NCI-H2107 treated with DMSO at 0.1 percent for 48 hours (cell line): ENCODE data around the gene OXSM.

ENCODE experiments used
- DNase-seq: peaks from one replicate; lab custom pipeline; 2025; ENCODE audit not compliant: unreplicated experiment; lab: John Stamatoyannopoulos, UW

Gene OXSM

DNA sequence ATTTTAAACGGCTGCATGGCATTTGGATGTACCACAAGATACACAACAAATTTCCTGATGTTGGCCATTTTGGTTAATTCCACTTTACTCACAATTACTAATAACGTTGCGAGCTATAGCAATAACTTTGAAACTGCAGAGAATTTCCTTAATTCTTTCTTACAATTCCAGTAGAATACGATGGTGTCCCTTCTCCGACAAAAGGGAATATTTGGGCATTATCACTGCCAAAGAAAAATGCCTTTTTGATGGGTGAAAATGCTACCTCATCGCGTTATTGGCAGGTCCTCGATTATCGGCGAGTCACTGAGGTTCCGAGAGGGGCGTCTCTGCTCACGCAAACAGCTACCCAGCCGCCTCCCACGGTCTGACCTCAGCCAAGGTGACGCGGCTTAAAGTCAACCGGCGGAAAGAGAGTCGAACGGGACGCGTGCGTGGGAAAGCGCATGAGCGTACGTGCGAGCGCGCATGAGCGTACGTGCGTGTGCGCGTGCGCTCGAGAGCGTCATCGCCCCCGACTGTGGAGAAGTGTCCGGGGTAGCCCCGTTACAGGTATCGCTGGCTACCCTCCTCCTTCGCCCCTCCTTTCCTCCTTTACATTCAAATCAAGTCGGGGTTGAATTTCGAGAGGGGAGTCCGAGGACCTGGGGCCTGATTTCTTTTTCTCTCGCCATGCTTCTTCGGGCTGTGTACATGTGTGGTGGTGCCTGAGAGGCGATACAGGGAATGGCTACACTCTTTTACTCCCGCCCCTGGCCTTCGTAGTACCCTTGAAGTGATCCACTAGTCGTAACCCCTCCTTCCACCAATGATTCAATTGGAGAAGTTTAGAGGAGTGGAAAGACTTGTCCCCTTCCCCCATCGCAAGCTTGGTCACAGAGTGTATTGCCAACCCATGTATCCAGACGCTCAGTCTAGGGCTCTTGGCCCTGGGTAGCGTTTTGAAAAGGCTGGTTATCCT is at the start of gene OXSM:
OXSM (plus strand) TSS at position 495 of the 961 bp plus-strand sequence. CDS start 931 bp downstream, outside the sequence.
- DNase-seq: peak; percentile 20

DNA sequence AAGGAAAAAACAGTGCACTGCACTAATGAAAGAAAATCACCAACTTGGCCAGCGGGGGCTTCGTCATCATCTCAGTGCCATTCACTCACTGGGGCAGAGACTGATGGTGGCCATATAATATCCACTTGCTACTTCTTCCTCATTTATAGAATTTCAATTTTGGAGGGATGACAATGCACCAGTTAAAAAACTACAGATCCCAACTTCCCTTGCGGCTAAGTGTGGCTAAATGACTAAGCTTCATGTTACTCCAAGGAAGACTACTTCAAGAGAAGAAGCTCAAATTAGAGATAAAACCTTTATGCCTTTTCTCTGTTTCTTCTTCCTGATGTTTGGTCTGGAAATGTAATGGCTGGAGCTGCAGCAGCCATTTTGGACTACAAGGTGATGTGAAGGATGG is 45.4 kb upstream of the OXSM start:
- DNase-seq: no peak

DNA sequence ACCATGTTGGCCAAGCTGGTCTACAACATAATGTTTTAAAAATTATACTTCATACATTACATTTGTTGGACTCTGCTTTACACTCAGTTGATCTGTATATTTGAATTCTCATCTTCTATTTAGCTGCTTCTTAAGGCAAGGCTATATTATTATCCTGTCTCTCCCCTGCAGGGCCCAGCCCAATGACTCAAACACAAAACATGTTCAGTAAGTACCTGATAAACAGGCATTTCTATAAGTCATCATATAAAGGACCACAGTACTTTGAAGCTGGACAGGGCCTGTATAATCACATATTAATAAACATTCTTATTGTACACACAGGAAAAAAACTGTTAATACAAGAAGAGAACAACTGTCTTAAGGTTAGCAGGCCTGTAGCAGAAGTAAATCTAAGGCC is 42.9 kb upstream of the OXSM start:
- no peak for DNase-seq

DNA sequence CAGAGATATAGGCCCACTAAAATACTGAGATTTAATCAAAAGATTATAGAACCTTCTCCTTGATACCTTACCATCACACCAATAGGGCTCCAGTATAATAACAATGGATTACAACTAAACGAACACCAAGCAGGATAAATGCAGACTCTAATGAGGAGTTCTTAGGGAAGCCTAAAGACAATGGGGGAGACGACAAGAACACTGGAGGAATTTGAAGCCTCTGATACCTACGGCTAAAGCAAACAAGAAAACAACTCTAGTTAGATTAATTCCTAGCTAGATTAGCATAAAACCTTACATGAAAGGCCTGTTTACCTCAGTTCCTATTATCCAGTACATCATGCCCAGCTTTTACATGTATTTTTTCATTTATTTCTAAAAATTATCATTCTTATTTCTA is 41.7 kb upstream of the OXSM start:
- DNase-seq: no peak

DNA sequence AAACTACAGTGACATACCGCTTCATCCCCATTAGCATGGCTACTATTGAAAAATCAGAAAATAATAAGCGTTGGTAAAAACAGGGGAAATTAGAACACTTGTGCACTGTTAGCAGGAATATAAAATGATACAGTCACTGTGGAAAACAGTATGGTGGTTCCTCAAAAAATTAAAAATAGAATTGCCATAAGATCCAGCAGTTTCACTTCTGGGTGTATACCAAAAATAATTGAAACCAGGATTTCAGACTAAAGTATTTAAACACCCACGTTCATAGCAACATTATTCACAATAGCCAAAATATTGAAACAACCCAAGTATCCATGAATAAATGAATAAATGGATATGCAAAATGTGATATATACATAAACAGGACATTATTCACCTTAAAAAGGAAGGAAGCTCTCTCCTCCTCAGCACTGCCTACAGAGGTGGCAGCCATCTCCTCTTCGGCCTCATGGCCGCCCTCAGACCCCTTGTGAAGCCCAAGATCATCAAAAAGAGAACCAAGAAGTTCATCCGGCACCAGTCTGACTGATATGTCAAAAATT is 40.8 kb upstream of the OXSM start:
- no peak for DNase-seq

DNA sequence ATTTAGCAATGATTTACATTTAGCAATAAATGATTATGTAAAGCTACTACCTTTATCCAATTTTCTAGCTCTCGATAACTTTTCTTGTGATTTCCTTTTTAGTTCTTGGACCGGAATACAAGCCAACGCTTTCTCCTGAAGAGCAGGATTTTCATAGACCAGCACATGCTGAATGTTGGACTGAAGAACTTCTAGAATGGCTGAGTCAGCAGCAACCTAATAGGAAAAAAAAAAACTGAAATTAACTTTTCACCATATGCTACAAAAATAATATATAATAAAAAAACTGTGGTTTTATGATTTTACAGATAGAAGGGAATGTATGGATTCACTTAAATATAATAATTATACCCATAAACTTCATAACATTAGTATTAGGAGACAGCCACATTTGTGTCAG is 38.8 kb upstream of the OXSM start:
- no peak for DNase-seq

DNA sequence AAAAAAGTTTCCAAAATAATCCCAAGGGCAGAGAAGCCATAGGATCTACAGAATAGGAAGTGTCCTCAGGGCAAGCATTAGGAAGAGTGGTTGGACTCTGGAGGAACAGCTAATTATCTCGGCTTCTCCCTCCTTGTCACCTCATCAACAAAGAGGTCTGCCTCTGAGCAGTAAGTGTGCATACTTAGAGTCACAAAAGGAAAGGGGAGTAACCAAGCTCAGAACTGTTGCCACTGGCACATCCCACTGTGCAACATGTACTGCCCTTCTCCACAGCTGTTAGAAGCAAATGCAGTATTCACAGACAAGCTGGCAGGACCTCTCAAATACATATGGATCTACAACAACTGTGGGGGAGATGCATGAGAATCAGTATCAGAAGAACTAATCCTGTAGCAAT is 38.2 kb upstream of the OXSM start:
- DNase-seq: no peak

DNA sequence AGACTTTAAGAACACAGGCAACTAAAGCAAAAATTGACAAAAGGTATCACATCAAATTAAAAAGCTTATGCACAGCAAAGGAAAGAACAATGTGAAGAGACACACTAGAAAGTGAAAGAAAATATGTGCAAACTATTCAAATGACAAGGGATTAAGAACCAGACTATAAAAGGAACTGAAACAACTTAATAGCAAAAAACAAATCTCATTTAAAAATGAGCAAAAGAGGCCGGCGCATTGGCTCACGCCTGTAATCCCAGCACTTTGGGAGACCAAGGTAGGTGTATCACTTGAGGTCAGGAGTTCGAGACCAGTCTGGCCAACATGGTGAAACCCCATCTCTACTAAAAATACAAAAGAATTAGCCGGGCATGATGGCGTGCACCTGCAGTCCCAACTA is 21.0 kb upstream of the OXSM start:
- DNase-seq: no peak

DNA sequence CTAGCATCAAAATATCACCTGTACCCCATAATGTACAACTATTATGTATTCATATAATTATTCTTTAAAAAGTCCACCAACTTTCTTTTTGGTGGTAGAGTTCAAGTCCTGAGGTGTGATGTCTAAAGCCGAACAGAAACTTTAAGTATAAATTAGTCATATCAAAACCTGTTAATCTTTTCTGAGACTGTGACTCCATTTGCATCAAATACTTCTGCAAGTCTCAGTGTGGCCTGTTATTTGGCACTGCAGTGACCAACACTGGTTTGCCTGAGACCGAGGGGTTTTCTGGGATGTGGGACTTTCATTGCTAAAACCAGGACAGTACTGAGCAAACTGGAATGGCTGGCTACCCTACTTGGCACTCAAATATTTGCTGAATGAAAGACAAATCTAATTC is 14.0 kb upstream of the OXSM start:
- DNase-seq: no peak

DNA sequence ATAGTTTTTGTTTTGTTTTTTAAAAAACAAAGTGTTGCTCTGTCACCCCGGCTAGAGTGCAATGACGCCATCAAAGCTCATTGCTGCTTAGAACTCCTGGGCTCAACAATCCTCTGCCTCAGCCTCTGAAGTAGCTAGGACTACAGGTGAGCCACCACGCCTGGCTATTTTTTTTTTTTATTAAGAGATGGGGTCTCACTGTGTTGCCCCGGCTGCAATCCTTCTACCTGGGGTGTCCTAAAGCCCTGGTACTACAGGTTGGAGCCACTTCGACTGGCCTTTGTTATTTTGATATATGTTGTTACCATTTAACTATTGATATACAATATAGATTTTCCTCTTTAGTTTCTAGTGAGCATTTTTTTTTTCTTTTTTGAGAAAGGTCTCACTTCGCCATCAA is 9.3 kb upstream of the OXSM start:
- no peak for DNase-seq

DNA sequence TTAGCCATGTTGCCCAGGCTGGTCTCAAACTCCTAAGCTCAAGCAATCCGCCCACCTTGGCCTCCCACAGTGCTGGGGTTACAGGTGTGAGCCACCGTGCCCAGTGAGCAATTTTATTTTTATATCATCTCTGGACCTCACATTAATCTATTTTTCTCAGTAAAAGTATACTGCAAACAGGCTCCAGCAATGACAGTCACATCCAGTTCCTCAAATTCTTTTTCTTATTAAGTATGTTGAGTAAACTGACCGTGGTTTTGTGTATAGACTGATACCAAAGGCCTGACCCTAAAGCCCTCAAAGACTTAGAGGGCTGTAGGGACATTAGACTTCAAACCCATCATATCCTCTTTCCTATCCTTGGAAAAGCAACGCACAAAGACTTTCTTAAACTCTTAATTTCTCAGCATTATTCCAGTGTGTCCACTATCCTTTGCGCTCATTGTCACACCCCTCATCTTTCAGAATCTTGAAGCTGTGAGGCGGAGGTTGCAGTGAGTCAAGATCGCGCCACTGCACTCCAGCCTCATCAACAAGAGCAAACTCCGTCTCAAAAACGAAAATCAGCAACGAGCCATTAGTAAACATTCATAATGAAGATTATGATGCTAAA is 8.6 kb upstream of the OXSM start:
- no peak for DNase-seq

DNA sequence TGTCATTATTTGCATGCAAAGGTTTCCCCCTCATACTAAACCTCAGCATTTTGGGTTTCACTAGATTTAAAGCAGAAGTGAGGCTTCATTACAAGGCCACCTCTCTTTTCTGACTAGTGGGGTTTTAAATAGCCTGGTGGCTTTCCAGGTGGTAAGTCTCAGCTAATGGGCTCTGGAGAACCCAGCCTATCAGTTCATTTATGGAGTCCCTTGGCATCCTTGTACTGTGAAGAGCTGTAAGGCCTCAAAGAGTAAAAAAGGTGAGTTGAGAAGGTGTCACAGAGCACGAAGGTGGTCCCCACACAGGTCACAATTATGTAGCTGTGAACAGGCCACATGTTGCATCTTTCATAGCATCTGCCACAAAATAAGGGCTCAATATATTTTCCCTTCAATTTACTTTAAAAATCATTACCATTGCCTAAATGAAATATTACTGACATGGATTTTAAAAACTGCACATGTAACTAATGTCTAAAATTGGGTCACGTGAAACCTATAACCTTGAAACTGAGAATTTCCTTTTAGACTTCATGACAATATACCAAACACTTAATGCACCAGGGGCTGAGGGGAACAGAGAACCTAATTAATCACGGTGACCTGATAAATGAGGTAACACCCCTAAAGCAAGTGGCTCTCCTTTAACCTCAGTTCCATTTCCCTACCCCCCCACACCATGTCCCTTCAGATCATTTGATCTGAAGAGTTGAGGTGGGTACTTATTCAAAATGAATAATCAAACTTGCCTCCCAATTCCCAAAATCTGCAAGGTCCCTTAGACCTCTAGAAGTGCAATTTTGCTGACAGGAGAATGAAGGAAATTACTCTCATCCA is 7.9 kb upstream of the OXSM start:
- no peak for DNase-seq

DNA sequence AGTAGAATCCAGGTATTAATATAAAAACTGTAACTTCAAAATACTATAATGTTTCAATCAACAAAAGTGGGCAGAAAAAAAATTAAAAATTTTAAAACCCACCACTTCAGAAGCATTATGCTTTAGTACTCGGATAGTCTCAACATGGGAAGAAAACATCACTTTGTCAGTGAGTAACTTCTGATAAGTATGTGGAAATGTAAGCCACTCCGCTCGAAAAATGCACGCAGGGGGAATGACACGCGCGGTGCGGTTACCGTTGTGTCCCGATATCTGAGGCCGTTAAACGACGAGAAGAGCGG is 7.3 kb upstream of the OXSM start:
- DNase-seq: no peak

DNA sequence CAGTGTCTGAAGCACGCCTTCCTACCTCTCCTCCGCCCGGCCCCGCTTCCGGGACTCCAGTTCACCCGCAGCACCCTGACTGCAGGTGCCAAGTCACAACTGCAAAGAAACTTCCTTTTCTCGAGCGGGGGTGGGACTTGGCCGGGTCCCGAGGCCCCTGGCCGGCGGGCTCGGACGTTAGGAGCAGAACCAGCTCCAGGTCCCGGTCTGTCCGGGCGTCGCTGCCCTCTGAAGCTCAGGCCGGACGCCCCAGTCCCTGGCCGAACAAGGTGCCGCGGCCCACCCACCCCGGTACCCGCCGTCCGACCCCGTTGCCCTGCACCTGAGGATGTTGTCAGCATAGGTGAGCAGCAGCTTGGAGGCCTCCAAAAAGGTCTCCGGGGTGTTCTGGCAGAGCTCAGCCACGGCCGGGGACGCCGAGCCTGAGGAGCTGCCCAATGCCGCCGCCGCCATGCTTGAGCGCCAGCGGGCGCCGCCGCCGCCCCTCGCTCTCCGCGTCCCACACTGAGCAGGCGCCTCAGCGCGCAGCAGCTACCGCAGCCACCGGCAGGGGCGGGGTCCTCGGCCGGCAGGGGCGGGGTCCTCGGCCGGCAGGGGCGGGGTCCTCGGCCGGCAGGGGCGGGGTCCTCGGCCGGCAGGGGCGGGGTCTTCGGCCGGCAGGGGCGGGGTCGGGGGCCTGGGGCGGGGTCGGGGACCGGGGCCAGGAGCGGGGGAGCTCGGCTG is 6.8 kb upstream of the OXSM start, which contains the start of gene NGLY1:
NGLY1 (minus strand) TSS at position 506 of the 723 bp plus-strand sequence; CDS start at position 453, 53 bp downstream.
- peak; percentile 13 for DNase-seq

DNA sequence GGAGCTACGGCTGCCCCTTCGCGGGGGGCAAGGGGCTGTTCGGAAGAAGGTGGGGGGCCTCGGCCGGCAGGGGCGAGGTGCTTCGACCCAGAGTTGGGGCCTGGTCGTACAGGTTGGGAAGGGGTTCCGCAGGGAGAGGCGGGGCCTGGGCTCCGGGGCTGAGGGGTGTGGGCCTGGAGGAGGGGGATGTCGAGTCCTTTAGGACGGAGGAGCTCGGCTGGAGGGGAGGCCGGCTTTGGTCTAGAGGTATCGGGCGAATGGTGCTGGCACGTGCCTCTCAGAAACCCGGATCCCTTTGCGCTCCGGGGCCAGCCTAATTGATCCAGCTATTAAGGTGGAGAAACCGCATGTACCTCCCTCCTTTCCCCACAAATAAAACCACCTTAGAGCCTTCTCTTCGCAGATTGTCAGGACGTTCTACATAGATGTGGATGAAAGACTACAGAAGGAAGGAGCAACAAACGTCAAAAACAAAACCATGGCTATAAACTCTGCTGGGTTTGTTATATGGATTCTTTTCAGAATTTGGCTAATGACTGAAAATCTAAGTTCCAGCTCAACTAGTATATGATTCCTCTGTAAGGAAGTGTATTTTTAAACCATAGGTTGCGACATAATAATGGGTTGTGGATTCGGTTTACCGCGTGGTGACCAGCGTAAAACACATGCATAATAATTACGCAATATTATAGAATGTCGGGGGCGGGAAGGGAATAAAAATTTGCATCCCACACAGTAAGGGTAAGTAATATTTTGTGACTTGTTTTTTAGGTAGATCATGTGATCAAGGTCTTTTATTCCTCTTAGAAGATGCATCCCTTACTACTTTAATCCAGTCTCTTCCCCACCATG is 6.0 kb upstream of the OXSM start:
- DNase-seq: no peak

DNA sequence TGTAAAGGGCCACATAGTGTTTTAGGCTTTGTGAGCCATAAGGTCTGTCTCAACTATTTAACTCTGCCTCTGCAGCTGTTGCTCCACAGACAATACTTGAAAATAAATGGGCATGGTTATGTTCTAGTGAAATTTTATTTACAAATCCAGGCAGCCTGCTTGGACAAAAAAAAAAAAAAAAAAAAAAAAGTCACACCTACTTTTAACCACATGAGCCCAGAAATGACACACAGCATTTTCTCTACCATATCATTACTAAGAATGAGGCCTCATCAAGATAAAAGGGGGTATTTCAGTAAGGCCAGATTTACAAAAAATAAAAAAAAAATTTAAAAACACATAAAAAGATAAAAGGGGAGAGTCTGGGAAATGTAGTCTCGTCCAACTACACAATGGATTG is 4.9 kb upstream of the OXSM start:
- DNase-seq: no peak

DNA sequence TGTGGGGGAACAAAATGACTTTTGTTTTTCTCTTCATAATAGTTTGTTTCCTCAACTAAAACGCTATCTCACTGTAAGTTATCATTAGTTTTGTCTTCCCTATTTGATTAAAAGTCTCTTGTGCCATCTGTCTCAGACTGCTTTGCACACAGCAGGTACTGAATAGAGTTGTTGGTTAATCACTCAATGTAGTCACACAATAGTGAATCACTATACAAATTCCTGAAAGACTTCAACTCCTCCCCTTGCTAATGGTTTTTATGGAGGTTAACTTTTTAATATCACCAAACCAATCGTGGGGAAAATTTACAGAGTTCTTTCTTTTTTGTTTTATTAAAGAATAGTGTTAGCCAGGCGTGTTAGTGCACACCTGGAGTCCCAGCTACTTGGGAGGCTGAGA is 4.1 kb upstream of the OXSM start:
- DNase-seq: no peak

DNA sequence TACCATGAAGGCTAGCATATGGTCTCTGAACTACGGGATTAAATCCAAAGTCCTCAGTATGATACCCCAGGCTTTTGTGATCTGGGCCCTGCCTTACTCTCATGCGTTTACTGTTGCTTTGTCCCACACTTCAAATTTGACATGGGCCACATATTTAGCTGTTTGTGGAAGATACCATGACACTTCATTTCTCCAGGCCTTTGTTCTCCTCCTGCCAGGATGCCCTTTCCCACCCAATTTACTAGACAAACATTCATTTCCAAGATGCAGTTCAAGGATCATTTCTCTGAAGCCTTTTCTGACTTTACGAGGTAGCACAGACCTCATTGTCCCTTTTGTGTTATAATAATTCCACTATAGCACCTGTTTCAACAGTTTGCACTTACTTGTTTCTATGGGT is 2.2 kb upstream of the OXSM start:
- DNase-seq: no peak

DNA sequence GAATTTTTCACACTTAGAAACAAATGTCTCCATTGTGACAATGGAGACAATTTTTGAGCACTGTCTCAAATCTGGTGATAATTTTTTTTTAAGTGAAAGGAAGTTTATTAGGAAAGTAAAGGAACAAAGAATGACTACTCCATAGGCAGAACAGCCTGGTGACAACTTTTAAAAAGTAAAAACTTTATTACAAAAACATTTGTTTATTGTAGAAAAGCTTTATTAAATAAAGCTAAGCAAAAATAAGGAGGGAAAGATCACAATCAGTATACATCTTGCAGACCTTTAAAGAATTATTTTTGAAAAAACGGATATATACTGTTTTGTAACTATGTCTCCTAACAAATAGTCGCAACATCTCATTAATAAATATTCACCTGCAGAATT is 688 bp upstream of the OXSM start:
- no peak for DNase-seq

DNA sequence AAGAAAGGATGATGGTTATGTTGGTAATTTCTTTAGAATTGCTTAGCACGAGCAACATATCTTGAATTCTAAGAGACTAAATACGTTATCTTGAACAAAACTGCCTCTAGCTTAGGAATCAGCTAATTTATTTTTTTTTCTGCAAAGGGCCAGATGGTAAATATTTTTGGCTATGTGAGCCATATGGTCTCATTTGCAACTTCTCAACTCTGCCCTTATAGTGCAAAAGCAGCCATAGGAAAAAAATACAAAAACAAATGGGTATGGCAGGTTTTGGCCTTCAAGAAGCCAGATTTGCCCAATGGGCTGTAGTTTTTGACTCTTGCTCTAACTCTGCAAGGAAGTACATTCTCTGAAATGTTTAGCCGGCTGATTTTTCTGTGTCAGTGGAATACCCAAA is 11.9 kb downstream of the OXSM start:
- DNase-seq: no peak
